Lung (tissue), 12 donors: ENCODE results near the gene AGAP2. TPM values are rescaled to one million over a fixed set of nuclear protein-coding genes. Genes with fewer than 3 reads are reported as not detected.
A peak's percentile ranks its signal among the peaks of the same experiment; 100 is the strongest.

Experiments
- ATAC-seq: fragments of 200-7000 bp; cut with Tn5 transposase; one replicate; pipeline ENCODE4 v1.9.1; 2020; ENCODE audit warnings: moderate number of reproducible peaks; ENCODE audit not compliant: insufficient read depth, low FRiP score
- DNase-seq, 3 donors: peaks; one replicate each; pipeline ENCODE4 v3.0.0-alpha.2; 2013 to 2017
- H3K27ac ChIP-seq, 2 donors: one replicate each; pipeline ENCODE4 v1.5.1; 2013; ENCODE audit warnings: mild to moderate bottlenecking in 2 of 2, moderate library complexity in 2 of 2, control low read depth in 1 of 2, inconsistent platforms in 1 of 2, low read depth in 1 of 2, low read length in 1 of 2
- H3K27me3 ChIP-seq, 3 donors: one replicate each; pipeline ENCODE4 v1.5.1; 2013; ENCODE audit warnings: low read length in 2 of 3; ENCODE audit not compliant: control insufficient read depth in 3 of 3, insufficient read depth in 3 of 3
- H3K36me3 ChIP-seq, 4 donors: one replicate each; pipeline ENCODE4 v1.5.1; 2013; ENCODE audit warnings: low read length in 4 of 4, mild to moderate bottlenecking in 1 of 4, moderate library complexity in 1 of 4; ENCODE audit not compliant: control insufficient read depth in 4 of 4, insufficient read depth in 4 of 4
- H3K4me1 ChIP-seq, 5 donors: one replicate each; pipeline ENCODE4 v1.5.1; 2013; ENCODE audit warnings: low read length in 5 of 5, mild to moderate bottlenecking in 2 of 5, moderate library complexity in 1 of 5; ENCODE audit not compliant: control insufficient read depth in 5 of 5, insufficient read depth in 5 of 5
- H3K4me3 ChIP-seq: one replicate; pipeline ENCODE4 v1.5.1; 2013; ENCODE audit warnings: mild to moderate bottlenecking, control low read depth, moderate library complexity
- H3K9ac ChIP-seq, 2 donors: one replicate each; pipeline ENCODE4 v1.5.1; 2013; ENCODE audit warnings: low read length in 2 of 2, control low read depth in 1 of 2; ENCODE audit not compliant: insufficient read depth in 1 of 2
- H3K9me3 ChIP-seq, 4 donors: one replicate each; pipeline ENCODE4 v1.5.1; 2013; ENCODE audit warnings: low read length in 3 of 4, mild to moderate bottlenecking in 1 of 4, moderate library complexity in 1 of 4; ENCODE audit not compliant: control insufficient read depth in 4 of 4, insufficient read depth in 3 of 4
- WGBS, 2 donors: extraction: QIAGEN DNeasy Blood & Tissue Kit; methylation state at CpG; one replicate each; pipeline ENCODE4 v1.1.7; 2013; 5-methylcytosine and 5-hydroxymethylcytosine counted together
- polyA plus RNA-seq, 2 donors: library from polyadenylated mRNA; stranded (reverse); fragments of 200-250 nt; gene quantifications; one replicate each; pipeline ENCODE4 v1.2.1, GENCODE V29; 2013
- total RNA-seq, 2 donors: library from RNA; depleted of rRNA in 1 of 2; stranded (reverse); fragments of >200 nt in 1 of 2; gene quantifications; one replicate each; pipeline ENCODE4 v1.2.1, GENCODE V29; 2014 to 2021
- TF ChIP-seq, protein P1 (sequence below): IDR thresholded peaks from 2 replicates; pipeline ENCODE4 v1.5.1; 2012; ENCODE audit warnings: mild to moderate bottlenecking; ENCODE audit errors: control extremely low read depth, extremely low read depth
- donor health status: control.
- donor health status: control.
- donor health status: Bipolar disorder and iron deficiency.
- donor health status: healthy.
- donor health status: DM: yes; HTN: yes; CAD: no.

AGAP2 gene
- total and polyA plus RNA-seq, 4 donors: 1.4 to 4.8 (median 3.0) TPM

DNA sequence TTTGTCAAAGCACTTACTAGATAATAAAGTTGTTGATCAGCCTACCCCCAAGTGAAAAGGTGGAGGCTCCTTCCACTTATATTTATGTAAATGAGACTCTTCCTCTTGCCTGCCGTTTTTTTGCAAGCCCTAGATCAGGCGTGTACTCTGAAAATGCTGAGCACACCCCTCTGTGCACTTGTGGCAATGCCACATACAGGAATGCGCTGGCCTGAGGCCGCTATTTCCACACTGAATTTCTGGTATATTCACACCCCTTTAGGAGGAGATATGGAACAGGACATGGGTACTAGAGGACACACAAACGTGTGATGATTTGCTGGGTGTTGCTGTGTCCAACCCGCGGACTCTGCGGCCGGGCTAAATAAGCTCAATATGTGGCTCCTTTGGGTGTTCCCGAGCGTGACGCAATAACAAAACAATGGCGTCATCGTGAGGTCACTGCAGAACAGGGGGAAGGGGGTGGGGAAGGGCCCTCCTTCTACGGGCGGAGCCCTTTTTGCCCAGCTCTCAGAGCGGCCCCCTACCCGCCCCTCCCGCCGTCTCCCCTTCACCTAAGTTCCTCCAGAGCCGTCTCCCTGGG, 5.7 kb upstream of the AGAP2 start:
- TF ChIP-seq, protein P1, sequence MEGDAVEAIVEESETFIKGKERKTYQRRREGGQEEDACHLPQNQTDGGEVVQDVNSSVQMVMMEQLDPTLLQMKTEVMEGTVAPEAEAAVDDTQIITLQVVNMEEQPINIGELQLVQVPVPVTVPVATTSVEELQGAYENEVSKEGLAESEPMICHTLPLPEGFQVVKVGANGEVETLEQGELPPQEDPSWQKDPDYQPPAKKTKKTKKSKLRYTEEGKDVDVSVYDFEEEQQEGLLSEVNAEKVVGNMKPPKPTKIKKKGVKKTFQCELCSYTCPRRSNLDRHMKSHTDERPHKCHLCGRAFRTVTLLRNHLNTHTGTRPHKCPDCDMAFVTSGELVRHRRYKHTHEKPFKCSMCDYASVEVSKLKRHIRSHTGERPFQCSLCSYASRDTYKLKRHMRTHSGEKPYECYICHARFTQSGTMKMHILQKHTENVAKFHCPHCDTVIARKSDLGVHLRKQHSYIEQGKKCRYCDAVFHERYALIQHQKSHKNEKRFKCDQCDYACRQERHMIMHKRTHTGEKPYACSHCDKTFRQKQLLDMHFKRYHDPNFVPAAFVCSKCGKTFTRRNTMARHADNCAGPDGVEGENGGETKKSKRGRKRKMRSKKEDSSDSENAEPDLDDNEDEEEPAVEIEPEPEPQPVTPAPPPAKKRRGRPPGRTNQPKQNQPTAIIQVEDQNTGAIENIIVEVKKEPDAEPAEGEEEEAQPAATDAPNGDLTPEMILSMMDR: no peak
- DNase-seq: no peak
- Histone ChIP-seq H3K27me3 (peaks cover 0 to 33% (median 30%) of the 10 kb centered on the region in 3 donors), H3K36me3 (peaks cover 9 to 24% (median 12%) of the 10 kb centered on the region in 4 donors), H3K4me3 (peak overlapping the region; percentile 20), H3K27ac (peak overlapping the region; percentile 93 to 97), H3K4me1 (peaks cover 0 to 12% (median 4%) of the 10 kb centered on the region in 5 donors), H3K9me3 (no peaks in the 10 kb centered on the region), H3K9ac (peak overlapping the region in 1 of 2 donors; percentile 91)
- ATAC-seq: peak; percentile 56
- 6 to 9% methylated on average over 21 of the region's 21 CpGs for WGBS, 2 donors

GRCh38 chr12:57743769-57744168, 5.2 kb upstream of the AGAP2 start:
- H3K9me3 ChIP-seq: no peaks in the 10 kb centered on the region
- H3K27me3 ChIP-seq: peaks cover 0 to 38% (median 35%) of the 10 kb centered on the region in 3 donors
- H3K9ac ChIP-seq: no peak overlapping the region
- WGBS, 2 donors: 78 to 90% methylated on average over 2 of the region's 2 CpGs
- DNase-seq (no peak), ATAC-seq (no peak)
- TF ChIP-seq, protein P1: no peak
- H3K36me3 ChIP-seq: peaks cover 4 to 19% (median 10%) of the 10 kb centered on the region in 4 donors
- no peak overlapping the region for H3K4me3 ChIP-seq
- no peak overlapping the region for H3K27ac ChIP-seq
- H3K4me1 ChIP-seq: peaks cover 0 to 12% (median 4%) of the 10 kb centered on the region in 5 donors

- no peak for DNase-seq
- ATAC-seq: no peak
- H3K4me1 ChIP-seq: peaks cover 4 to 15% (median 6%) of the 10 kb centered on the region in 5 donors
- WGBS, 2 donors: 29 to 43% methylated on average over 14 of the region's 14 CpGs
- H3K9ac ChIP-seq: no peak overlapping the region
- no peak overlapping the region for H3K27ac ChIP-seq
- H3K4me3 ChIP-seq: no peak overlapping the region
- peaks cover 0 to 46% (median 39%) of the 10 kb centered on the region in 3 donors for H3K27me3 ChIP-seq
- H3K9me3 ChIP-seq: no peaks in the 10 kb centered on the region
- TF ChIP-seq, protein P1: peak; percentile 13
- H3K36me3 ChIP-seq: peaks cover under 1 to 10% (median 2%) of the 10 kb centered on the region in 4 donors
These were observed 3.5 kb upstream of the AGAP2 start for GRCh38 chr12:57741844-57742738.
